Measurements from ENCODE around the gene HHIPL1.

HHIPL1 gene

DNA sequence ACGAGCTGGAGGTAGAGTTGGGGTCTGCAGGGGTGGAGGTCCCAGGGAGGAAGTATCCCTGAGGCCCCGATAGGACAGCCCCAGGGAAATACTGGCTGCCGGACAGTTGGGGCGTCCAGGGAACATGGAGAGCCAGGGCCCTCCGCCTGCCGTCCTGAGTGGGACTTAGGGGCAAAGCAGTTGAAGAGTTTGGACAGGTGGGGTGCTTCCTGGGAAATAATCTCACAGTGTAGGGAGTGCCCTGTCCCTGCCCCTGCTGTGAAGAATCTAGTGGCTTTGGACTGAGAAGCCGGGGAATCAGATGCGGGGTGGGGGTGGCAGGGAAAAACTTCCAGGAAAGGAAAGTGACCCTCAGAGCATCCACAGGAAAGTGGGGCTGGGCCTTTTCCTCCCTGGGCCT, 9.8 kb upstream of the HHIPL1 start:
- no peak for DNase-seq

DNA sequence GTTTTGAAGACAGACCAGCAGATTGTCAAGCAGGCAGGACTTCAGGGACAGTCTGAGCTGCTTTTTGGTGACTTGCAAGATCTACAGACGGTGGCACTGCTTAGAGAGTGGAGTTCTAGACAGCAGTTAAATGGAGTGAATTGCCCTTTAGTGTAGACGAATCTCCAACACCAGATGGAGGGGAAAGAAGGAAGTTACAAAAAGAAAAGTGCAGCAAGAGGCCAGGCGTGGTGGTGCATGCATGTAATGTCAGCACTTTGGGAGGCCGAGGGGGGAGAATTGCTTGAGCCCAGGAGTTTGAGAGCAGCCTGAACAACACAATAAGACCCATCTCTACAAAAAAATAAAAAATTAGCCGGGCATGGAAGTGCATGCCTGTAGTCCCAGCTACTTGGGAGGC, 8.4 kb upstream of the HHIPL1 start:
- DNase-seq = no peak

DNA sequence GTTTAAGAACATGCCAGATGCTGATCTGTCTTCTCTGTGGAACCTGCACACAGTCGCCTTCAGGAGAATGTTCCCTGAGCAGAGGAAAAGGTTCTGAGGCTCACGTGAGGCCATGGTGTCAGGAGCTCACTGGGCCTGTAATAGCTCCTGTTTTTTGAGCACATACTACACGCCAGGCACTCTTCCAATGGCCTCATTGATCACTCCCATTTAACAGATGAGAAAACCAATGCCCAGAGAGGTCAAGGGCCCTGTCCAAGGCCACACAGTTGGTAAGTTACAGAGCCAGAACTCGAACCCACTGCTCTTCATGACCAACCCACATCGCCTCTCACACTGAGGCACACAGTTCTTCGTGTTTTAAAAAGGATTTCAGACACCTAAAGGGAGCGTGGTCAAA, 7.3 kb upstream of the HHIPL1 start:
- no peak for DNase-seq

DNA sequence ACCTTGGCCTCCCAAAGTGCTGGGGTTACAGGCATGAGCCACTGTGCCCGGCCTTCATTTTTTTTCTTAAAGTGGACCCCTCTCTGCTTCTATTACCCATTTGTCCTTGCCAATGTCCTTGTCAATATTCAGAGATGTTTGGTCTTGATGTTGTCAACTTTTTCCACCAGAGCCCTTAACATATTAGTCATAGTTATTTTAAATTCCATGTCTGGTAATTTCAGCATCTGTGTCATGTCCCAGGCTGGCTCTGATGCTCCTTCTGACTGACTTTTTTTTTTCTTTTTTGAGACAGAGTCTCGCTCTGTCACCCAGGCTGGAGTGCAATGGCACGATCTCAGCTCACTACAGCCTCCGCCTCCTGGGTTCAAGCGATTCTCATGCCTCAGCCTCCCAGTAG, 2.2 kb upstream of the HHIPL1 start:
- peak; percentile 66 for DNase-seq

DNA sequence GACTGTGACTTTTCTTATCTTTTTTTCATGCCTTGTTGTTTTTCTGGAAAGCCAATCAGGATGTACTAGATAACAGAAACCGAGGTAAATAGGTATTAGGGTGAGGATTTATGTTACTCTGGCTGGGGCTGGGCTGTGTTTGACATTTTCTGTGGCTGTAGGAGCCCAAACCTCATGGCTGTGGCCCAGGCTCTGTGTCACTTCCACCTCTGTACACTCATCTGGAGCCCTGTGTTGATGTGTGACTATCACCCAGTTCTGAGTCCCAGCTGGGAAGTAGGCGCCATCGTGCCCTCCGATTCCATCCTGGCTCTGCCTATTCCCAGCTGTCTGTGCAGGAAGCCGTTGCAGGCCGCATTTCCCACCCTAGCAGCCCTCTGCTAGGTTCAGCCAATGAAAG, 1.6 kb upstream of the HHIPL1 start:
- DNase-seq = no peak

DNA sequence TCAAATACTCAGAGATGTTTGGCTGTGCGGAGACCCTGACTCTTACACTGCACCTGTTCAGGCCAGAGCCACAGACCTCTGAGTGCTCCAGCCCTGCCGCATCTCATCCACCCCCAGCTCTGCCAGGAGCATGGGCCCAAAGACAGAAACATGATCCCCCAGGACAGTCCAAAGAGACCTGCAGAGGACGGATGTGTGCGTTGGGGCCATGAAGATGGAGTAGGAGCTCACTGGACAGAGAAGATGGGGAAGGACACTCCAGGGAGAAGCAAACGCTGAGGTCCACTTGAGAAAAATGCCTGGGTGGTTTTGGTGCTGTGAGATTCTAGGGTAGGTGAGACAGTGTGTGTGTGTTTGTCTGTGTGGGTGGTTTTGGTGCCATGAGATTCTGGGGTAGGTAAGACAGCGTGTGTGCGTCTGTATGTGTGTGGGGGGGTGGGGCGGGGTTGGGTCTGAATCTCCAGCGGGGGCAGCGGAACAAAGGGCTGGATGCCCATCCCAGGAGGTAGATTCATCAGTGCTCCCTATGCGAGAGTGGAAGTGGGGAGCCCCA, 818 bp upstream of the HHIPL1 start:
- DNase-seq = no peak

DNA sequence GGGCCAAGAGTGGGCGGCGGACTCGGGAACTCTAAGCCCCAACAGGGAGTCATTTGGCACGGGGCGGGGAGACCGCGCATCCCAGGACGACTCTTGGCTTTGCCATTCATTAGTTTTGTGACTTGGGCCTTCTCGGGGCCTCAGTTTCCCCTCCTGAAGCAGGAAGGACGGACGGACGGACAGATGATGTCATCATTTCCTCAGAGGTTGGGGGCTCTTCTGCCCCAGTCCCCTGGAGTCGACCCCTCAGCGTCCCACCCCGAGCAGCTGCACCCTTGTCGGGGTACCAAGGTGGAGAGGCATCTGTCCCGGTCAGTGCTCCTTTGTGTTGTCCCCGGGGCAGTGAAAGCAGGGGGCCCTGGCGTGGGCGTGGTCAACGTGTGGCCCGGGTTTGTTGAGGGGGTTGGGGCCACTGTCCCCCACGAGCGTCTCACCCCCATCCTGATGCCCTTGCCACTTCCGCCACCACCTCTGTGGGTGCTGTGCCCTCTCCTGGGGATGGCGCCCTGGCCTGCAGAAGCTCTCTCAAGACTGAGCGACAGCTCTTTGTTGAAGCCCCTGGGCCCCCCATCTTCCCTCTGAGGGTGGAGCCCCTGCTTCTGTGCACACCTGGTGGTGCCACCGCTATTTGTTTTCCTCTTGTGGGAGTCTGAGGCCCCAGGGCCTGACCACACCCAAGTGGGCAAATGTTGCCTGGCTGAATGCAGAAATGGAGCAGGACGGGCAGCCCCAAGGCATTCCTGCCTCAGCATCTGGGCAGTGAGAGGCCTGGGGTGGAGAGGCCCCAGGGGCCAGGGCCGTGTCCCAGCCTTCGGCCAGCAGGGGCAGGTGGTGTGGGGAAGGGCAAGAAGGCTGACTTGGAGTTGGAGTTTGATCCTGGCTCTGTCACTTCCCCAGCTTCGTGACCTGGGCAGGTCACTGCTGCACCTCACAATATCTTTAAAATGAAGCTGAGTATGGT, 896 bp downstream of the HHIPL1 start:
- DNase-seq = no peak

DNA sequence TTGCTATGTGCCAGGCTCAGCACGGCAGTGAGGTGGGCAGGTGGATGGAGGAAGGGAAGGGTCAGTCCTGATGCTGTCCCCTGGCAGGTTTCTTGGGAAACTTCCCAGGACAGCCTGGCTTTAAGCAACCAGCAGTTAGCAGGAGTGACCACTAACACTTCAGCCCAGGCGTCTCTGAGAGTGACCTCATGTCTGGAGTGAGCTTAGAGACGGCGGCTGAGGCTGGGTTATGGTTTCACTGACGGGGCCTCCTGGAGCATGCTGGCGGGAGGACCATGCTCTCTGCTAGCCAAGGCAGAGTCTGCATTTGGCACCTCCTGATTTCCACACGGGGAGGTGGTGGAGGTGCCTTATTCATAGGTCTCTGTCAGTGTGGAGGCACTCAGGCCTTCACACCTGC, 2.5 kb downstream of the HHIPL1 start:
- DNase-seq = no peak

DNA sequence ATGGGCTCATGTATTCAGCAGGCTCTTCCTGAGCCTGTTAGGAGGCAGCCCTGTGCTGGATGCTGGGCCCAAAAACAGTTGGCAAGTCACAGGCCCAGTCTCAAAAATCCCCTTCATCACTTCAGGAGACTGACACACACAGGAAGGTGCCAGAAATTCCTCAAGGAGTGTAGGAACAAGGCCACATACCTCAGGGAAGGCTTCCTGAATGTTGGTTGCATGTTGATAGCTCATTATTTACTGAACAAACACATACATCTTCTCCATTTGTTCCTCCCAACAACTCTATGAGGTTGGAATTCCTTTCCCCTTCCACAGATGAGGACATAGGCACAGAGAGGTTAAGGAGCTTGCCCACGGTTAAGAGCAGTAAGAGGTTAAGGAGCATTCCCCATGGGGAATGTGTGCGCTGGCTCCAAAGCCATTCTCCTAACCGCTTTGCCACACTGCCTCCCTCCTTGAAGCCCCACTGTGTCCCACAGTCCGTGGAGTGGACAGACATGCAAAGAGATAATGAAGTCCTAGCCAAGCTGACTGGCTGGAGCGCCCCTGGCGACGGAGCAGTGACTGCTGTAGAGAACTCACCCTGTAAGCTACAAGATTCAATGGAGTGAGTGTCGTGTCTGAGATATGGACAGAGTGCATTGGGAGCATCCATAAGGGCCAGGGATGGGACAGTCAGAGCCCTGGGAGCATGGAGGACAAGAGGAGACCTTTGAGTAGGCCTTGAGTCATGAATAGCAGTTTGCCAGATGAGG, 3.3 kb downstream of the HHIPL1 start:
- DNase-seq = no peak

DNA sequence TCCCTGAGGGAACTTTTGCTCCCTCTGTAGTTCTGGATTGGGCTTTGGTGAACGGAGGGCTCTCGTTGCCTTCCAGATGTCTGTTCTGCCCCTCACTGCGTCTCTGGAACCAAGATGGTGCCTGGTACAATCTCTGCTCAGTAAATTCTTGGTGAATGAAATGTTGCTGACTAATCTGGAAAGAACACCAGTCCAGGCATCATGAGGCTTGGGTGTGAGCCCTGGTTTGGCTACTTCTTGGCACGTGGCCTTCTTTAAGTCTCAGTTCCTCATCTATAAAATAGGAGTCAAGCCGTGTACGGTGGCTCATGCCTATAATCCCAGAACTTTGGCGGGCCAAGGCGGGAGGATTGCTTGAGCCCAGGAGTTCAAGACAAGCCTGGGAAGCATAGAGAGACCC, 4.3 kb downstream of the HHIPL1 start:
- peak; percentile 42 for DNase-seq

DNA sequence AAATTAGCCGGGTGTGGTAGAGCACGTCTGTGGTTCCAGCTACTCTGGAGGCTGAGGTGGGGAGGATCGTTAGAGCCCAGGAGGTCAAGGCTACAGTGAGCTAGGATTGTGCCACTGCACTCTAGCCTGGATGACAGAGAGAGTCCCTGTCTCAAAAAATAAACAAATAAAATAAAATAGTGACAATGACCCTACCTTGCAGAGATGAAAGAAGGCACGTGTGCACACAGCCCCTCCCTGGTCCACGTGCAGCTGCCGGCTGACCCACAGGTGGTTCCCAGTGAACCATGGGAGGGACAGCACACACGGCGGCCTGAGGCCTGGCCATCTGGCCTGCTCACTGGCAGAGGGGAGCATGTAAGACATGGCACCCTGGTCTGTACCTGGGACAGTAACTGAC, 4.7 kb downstream of the HHIPL1 start:
- no peak for DNase-seq

DNA sequence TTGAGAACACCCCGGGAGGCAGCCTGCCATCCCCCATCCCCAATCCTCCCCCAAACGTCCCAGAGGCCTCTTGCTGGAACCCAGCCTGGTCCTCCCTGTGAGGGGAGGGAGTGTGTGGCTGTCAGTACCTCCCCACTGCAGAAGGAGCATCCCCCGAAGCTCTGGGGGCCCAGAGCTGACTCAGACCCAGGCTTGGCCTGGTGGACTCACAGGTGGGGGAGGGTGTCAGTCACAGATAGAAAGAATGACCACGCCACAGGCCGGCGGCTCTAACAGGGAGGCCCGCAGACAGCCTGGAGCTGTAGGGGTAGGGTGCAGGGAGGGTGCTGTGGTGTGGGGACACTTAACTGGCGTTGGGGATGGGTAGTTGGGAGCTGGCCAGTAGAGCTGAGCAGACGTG, 5.3 kb downstream of the HHIPL1 start:
- no peak for DNase-seq

DNA sequence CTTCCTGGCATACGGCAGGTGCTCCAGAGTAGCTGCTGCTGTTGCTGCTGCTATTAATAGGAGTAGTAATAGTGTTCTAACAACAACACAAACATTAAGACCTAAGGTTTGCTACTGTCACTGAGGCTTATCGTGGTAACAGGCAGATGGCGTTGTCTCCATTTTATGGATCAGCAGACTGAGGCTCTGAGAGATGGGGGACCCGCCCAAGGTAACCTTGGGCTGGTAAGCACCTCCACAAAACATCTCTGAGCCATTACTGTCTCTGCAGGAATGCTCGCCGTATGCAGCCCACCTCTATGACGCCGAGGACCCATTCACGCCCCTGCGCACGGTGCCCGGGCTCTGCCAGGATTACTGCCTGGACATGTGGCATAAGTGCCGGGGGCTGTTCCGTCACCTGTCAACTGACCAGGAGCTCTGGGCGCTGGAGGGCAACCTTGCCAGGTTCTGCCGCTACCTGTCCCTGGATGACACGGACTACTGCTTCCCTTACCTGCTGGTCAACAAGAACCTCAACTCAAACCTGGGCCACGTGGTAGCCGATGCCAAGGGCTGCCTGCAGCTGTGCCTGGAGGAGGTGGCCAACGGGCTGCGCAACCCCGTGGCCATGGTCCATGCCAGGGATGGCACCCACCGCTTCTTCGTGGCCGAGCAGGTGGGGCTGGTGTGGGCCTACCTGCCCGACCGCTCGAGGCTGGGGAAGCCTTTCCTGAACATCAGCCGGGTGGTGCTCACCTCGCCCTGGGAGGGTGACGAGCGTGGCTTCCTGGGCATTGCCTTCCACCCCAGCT, 7.2 kb downstream of the HHIPL1 start:
- no peak for DNase-seq

DNA sequence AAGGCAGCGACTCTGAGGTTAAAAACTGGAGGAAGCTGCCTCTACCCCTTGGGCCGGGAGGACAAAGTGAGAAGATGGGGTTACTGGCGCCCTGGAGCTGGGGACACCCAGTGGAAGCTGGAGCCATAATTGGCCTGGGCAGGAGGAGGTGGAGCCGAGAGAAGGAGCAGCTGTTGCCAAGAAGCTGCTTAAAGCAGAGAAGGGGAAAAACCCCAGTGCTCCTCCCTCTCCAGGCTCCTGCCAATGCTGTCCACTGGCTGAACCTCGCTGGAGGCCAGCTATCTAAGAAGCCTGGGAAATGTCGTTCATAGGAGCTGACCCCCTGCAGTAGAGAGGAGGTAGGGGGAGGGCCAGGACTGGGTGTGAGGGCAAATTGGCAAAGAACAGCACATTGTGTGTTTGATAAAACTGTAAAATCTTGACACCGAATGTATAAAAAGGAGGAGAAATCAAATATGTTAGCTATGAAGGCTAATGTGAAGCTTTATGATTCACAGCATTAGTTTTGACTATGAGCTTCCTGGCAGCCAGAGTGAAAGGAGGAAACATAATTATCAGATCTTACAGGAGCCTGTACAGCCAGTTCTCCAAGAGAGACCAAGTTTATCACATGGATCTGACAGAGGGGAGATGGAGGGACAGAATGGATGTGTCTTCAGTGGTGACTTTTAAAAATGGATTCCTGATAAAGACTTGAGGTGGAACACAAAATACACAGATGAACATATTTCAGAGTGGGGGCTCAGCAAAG, 9.5 kb downstream of the HHIPL1 start:
- DNase-seq = peak; percentile 60

DNA sequence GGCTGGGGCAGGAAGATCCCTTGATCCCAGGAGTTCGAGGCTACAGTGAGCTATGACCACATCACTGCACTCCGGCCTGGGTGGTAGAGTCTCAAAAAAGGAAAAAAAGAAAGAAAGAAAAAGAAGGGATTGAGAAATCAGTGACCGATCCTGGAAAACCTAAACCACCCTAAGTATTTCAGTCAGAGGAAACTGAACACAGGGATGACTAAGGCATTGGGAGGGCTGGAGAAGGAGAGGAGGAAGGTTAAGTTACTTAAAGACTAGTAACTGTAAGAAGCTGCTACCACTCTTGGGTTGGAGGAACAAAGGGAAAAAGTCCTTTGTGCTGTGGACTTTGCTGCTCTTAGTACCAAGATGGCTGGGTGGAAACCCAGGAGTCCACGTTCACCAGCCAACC, 10.6 kb downstream of the HHIPL1 start:
- no peak for DNase-seq

DNA sequence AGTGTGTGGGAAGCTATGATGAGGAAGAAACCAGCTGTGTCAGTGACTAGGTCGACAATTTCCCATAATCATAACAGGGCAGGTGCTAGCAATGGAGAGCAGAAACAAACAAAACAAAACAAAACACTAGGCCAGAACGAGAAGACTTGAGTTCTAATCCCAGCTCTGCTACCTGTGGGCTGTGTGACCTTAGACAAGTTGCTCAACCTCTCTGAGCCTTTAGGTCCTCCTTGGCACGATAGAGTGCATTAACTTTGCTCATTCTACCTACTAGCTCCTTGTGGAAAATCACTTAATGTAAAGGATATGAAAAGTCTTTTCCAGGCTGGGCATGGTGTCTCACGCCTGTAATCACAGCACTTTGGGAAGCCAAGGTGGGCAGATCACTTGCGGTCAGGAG, 11.2 kb downstream of the HHIPL1 start:
- DNase-seq = no peak

DNA sequence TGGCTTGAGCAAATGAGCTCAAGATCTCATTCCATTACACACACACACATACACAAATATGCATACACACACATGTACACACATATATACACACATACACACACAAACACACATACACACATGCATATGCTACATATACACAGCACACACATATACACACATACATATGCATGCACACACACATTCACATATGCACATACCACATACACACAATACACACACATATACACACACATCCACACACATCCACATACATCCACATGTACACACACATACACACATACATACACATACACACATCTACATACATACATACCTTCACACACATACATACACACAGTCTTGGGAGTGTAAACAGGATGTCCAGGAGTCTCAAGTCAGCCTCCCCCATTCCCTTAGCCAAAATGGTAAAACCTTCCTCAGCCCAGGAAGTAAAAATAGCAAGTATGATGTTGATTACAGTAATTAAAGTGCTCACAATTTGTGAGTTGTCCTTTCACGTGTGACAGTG, 12.8 kb downstream of the HHIPL1 start:
- DNase-seq = no peak

DNA sequence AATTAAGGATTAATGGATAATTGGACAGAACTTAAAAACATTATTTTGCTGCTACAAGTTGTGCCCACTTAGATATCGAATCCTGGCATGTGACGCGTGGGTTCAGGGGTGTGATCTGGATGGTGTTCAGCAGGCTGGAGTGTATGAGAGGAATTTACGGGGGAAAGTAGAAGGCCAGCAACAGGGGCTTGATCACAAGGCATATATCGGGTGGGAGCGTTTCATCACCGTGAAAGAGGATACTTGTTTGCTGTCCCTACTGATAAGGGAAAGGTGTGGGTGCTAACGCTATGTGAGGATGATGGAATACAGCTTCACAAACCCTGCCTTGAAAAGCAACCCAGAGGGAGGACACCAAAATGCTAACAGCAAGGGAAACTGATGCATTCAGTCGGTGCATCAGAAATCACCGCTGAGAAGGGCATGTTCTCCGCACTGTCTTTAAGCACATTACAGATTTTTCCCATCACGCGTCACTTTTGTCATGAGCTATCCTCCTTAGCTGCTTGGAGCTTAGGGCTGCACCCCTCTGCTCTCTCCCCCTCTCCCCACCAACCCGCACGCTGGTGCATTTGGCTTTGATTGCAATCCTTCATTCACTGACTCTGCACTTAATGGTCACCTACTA, 13.4 kb downstream of the HHIPL1 start:
- no peak for DNase-seq

DNA sequence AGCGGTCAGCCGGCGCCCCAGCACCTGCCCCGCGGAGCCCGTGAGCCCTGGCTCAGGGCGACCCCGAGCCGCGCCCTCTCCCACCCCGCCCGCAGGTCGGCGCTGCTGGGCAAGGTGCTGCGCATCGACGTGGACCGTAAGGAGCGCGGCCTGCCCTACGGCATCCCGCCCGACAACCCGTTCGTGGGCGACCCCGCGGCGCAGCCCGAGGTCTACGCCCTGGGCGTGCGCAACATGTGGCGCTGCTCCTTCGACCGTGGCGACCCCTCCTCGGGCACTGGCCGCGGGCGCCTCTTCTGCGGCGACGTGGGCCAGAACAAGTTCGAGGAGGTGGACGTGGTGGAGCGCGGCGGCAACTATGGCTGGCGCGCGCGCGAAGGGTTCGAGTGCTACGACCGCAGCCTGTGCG, 14.4 kb downstream of the HHIPL1 start:
- DNase-seq = no peak

DNA sequence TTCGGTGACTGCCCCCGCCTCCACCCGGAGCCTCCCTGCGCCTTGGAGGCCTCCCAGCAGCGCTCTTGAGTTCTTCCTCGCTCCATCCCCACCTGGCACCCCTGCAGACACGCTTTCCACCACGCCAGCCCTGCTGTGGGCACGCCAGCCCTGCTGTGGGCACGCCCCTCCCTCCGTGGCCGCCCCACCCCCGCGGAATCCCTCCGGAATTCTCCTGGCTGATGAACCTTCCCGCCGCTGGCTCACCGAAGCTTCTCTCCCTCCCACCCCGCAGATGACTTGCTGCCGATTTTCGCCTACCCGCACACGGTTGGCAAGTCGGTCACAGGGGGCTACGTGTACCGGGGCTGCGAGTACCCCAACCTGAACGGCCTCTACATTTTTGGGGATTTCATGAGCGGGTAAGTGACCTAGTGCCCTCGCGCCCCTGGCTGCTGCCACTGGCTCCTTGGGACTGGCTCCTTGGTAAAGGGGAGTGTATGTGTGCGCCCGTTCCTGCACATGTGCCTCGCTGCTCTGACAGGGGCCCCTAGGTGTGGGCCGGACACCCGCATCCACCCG, 15.2 kb downstream of the HHIPL1 start:
- DNase-seq = no peak

DNA sequence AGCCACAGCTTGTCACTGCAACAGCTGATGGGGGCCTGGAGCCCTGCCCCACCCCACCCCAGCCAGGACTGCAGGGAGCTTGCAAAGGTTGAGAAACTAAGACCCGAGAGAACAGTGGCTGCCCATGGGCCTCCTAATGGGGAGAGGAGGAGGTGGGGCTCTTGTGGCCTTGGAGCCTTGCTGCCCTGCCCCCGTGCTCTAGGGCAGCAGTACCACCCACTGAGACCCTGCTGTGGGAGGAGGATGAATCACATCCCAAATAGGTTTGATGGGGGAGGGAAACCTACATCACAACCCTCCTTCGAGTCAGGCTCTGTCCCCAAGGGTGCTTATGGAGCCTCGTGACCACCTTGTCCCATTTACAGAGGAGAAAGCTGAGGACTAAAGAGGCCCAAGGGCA, 15.9 kb downstream of the HHIPL1 start:
- DNase-seq = peak; percentile 72

Data from fibroblast of skin of back (primary cell).